DMS79 (cell line): ENCODE data around the gene PCP4L1.
"Not testable (repeated sequence)": the region's sequence is repeated elsewhere in the genome, so short reads cannot be mapped to it uniquely, and the experiment has no call there.

Experiments used
- DNase-seq: peaks from one replicate; lab custom pipeline; 2025; lab: John Stamatoyannopoulos, UW

PCP4L1 gene

DNA sequence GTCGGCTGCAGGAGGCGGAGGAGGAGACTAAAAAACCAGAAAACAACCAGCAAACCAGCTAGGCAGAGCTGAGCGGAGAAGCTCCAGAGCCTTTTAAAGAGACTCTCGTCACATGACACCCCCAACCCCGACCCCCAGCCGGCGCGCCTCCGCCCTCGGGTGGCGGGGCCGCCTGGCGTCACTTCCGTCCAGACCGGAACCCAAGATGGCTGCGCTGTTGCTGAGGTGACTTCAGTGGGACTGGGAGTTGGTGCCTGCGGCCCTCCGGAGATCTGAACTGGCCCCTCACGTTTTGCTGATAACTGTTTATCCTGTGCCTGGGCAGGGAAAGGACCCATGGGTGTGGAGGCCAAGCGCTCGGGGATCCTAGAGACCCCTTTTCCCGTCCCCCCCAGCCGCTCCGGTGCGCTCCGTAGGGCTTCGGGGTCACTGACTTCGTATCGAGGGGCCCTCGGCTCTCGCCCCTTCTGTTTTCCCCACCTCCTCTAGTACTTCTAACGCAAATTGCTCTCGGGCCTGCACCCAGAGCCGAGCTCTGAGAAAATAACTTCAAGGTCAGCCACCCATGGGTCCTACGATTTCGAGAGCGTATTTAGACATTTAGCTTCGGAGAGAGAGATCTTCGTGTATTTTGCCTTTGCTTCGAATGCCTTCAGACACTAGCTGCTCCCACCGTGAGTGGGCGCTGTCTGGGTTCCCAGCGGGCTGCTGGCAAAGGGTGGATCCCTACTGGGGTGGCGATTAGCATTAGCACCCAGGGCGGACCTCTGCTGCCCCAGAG is 55.8 kb downstream of the PCP4L1 start, which contains the start of gene SDHC:
Gene SDHC, plus strand, starts transcription at position 181 of the 781 bp plus-strand sequence. Its CDS starts 25 bp downstream, at position 206.
- DNase-seq: peak; percentile 59

DNA sequence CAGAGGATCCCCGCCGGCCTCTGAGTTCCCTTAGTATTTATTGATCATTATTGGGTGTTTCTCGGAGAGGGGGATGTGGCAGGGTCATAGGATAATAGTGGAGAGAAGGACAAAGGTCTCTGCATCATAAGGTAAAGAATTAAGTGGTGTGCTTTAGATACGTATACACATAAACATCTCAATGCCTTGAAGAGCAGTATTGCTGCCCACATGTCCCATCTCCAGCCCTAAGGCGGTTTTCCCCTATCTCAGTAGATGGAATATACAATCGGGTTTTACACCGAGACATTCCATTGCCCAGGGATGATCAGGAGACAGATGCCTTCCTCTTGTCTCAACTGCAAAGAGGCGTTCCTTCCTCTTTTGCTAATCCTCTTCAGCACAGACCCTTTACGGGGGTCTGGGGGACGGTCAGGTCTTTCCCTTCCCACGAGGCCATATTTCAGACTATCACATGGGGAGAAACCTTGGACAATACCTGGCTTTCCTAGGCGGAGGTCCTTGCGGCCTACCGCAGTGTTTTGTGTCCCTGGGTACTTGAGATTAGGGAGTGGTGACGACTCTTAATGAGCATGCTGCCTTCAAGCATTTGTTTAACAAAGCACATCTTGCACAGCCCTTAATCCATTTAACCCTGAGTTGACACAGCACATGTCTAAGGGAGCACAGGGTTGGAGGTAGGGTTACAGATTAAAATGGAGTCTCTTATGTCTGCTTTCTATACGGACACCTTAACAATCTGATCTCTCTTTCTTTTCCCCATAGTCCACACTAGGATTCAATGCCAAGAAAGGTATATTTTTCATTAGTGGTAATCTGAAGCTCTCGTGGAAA is 57.5 kb downstream of the PCP4L1 start:
- DNase-seq: not testable (repeated sequence)

DNA sequence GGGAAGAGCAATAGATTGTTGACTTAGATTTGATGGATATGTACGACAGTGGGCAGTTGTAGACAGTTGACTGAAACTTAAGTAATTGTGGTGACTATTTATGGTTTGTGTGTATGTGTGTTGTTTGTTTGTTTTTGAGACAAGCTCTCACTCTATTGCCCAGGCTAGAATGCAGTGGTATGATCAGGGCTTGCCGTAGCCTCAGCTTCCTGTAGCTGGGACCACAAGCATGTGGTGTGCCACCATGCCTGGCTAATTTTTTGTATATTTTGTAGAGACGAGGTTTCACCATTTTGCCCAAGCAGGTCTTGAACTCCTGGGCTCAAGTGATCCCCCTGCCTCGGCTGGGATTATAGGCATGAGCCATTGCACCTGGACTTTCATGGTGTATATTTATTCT is 65.5 kb downstream of the PCP4L1 start:
- DNase-seq: no peak

DNA sequence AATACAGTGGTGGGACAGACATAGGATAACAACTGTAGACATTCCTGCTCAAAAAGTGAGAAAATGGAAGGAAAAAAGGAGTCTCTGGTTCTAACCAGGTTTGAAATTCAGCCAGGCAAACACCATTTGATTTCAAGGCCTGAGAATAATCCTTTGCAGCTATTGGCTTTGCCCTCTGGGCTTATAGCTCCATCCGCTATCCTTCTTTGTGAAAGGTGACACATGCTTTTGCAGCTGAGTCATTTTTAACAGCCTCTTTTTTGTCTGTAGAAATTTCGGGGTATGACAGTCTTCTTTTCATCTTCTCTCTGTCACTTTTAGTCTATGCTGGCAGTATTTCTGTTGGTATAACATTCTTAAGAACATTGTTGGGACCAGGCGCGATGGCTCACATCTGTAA is 71.8 kb downstream of the PCP4L1 start:
- no peak for DNase-seq

DNA sequence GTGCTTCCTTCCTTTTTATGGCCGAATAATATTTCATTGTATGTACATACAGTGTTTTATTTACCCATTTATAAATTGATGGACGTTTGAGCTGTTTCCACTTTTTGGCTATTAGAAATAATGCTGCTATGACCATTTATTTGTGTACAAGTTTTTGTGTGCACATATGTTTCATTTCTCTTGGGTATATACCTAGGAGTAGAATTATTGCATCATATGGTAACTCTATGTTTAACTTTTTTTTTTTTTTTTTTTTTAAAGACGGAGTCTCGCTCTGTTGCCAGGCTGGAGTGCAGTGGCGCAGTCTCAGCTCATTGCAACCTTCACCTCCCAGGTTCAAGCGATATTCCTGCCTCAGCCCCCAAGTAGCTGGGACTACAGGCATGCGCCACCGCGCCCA is 74.6 kb downstream of the PCP4L1 start:
- DNase-seq: no peak
